Adrenal gland (tissue), 5 donors: Measurements from ENCODE around the gene TCF7L1.

Experiments used
- CTCF ChIP-seq, 6 experiments: fragments of 450-650 bp in 4 of 6; fragments of 200-600 bp in 2 of 6; sonication (generic) in 1 of 6; IDR thresholded peaks; 1 replicate in 5 of 6; 2 replicates in 1 of 6; pipeline versions ENCODE4 v1.5.1 to v1.8.0; 2016 to 2021; ENCODE audit warnings: antibody characterized with exemption in 6 of 6, mild to moderate bottlenecking in 2 of 6, moderate library complexity in 1 of 6
- POLR2A ChIP-seq, 2 donors: fragments of 450-650 bp; IDR thresholded peaks; one replicate each; pipeline ENCODE4 v1.6.1; 2017; ENCODE audit warnings: antibody characterized with exemption in 2 of 2, mild to moderate bottlenecking in 2 of 2, moderate library complexity in 1 of 2
- donor health status: DM: no; HTN: no; CAD: no.

- peak; percentile 8 to 56 (median 39) for TF ChIP-seq CTCF (IDR thresholded peaks at IDR 0.05)
- no peak for TF ChIP-seq POLR2A (IDR thresholded peaks at IDR 0.05)
Observed at GRCh38 chr2:85243101-85244072, 110.2 kb downstream of the TCF7L1 start.
